K562 (cell line): ENCODE results near the gene MLH3. TPM values are rescaled to one million over a fixed set of nuclear protein-coding genes. Genes with fewer than 3 reads are reported as not detected.

Experiments used
- ATAC-seq: fragments of 200-7000 bp; cut with Tn5 transposase; 3 replicates; pipeline ENCODE4 v1.9.1; 2020; ENCODE audit warnings: moderate library complexity
- BruUV-seq: library from RNA; stranded (reverse); fragments of 400-500 nt; replicated peaks from 2 replicates; lab custom pipeline; 2021; lab: Mats Ljungman, UMichigan
- CTCF ChIA-PET: fragments of 300-600 bp; formaldehyde crosslinking; extraction: SDS; loops from one replicate; lab custom pipeline; 2021; ENCODE audit warnings: low intra/inter-chr PET ratio; lab: Yijun Ruan, JAX
- POLR2A ChIA-PET: fragments of 300-600, 350-650 bp; sonication (Branson Sonifier 250); formaldehyde crosslinking; extraction: SDS; loops from one replicate; lab custom pipeline; 2021; ENCODE audit warnings: antibody characterized with exemption, inconsistent platforms; lab: Yijun Ruan, JAX
- DNase-seq, 4 experiments: peaks; one replicate each; pipeline versions ENCODE4 v3.0.0 to v3.0.0-alpha.2; 2011 to 2018; ENCODE audit warnings: low spot score in 3 of 4, mixed read lengths in 3 of 4; ENCODE audit errors: extremely low read depth in 1 of 4
- FAIRE-seq: peaks from 2 replicates; lab custom pipeline; 2011; peaks lifted over from hg19 to GRCh38; lab: Jason Lieb, UNC
- H2AFZ ChIP-seq: 2 replicates; pipeline ENCODE4 v1.6.0; 2011; ENCODE audit warnings: low read depth, low read length, control low read depth, inconsistent platforms
- H3K27ac ChIP-seq: fragments of 200-600 bp; 3 replicates; pipeline ENCODE4 v1.8.0; 2011; ENCODE audit warnings: low read depth, mild to moderate bottlenecking, control low read depth, inconsistent platforms, low read length, moderate library complexity, mixed read lengths; ENCODE audit errors: extremely low read depth
- H3K27me3 ChIP-seq, 2 experiments: fragments of 300-600 bp in 1 of 2; 2 replicates in 1 of 2; 3 replicates in 1 of 2; pipeline versions ENCODE4 v1.6.0 to v1.8.0; 2011; ENCODE audit warnings: inconsistent platforms in 2 of 2, low read length in 2 of 2, mild to moderate bottlenecking in 1 of 2, mixed read lengths in 1 of 2, moderate library complexity in 1 of 2; ENCODE audit not compliant: control insufficient read depth in 2 of 2, insufficient read depth in 2 of 2
- H3K36me3 ChIP-seq: fragments of 300-600 bp; 3 replicates; pipeline ENCODE4 v1.8.0; 2011; ENCODE audit warnings: mild to moderate bottlenecking, low read length, inconsistent platforms; ENCODE audit not compliant: control insufficient read depth, insufficient read depth
- H3K4me1 ChIP-seq, 2 experiments: fragments of 200-600 bp in 1 of 2; replicated peaks in 1 of 2; 2 replicates in 1 of 2; 3 replicates in 1 of 2; pipeline versions ENCODE4 v1.5.1 to v1.8.0; 2011; ENCODE audit warnings: inconsistent platforms in 2 of 2, low read length in 2 of 2, mild to moderate bottlenecking in 1 of 2, mixed read lengths in 1 of 2, moderate library complexity in 1 of 2; ENCODE audit not compliant: control insufficient read depth in 2 of 2, insufficient read depth in 2 of 2
- H3K4me2 ChIP-seq: 2 replicates; pipeline ENCODE4 v1.6.1; 2011; ENCODE audit warnings: low read length, control low read depth, inconsistent platforms, mixed read lengths; ENCODE audit not compliant: insufficient read depth
- H3K4me3 ChIP-seq: fragments of 200-600 bp; sonication (generic), shearing (Covaris generic); 2 replicates; pipeline ENCODE4 v1.5.1; 2016; ENCODE audit warnings: control low read depth, inconsistent platforms
- H3K79me2 ChIP-seq: fragments of 200-600 bp; 3 replicates; pipeline ENCODE4 v1.8.0; 2011; ENCODE audit warnings: low read length, inconsistent platforms; ENCODE audit not compliant: control insufficient read depth, insufficient read depth
- H3K9ac ChIP-seq, 2 experiments: 2 replicates each; pipeline versions ENCODE4 v1.6.0 to v1.6.1; 2011; ENCODE audit warnings: low read depth in 2 of 2, low read length in 2 of 2, control low read depth in 1 of 2, inconsistent platforms in 1 of 2, mild to moderate bottlenecking in 1 of 2, mixed read lengths in 1 of 2; ENCODE audit not compliant: insufficient read depth in 1 of 2
- H3K9me1 ChIP-seq: one replicate; pipeline ENCODE4 v1.6.0; 2011; ENCODE audit warnings: inconsistent platforms, mild to moderate bottlenecking, low read length, moderate library complexity; ENCODE audit not compliant: control insufficient read depth, insufficient read depth
- H3K9me3 ChIP-seq: replicated peaks from 2 replicates; pipeline ENCODE4 v1.5.1; 2011; ENCODE audit warnings: low read depth, low read length, inconsistent platforms; ENCODE audit not compliant: control insufficient read depth, insufficient read depth
- H4K20me1 ChIP-seq: replicated peaks from 2 replicates; pipeline ENCODE4 v1.6.1; 2011; ENCODE audit warnings: low read length, inconsistent platforms, mixed read lengths; ENCODE audit not compliant: control insufficient read depth, insufficient read depth
- BCL6 ChIP-seq: fragments of 250-450 bp; sonication (Bioruptor Pico); IDR thresholded peaks from 2 replicates; pipeline ENCODE4 v1.4.0; 2020
- ELF2 ChIP-seq: fragments of 250-450 bp; sonication (Bioruptor Pico); IDR thresholded peaks from 2 replicates; pipeline ENCODE4 v1.5.0; 2021; ENCODE audit warnings: mild to moderate bottlenecking
- GTF2E2 ChIP-seq: fragments of 200-800 bp; sonication (Bioruptor generic); IDR thresholded peaks from 2 replicates; pipeline ENCODE4 v1.6.1; 2016; ENCODE audit warnings: missing genetic modification characterization, missing compliant biosample characterization
- KAT7 ChIP-seq: sonication (generic); formaldehyde crosslinking; IDR thresholded peaks from 2 replicates; pipeline ENCODE4 v1.8.0; 2022; ENCODE audit warnings: missing genetic modification reagents, mild to moderate bottlenecking, borderline replicate concordance
- KDM5B ChIP-seq: fragments of 200-600 bp; sonication (generic); IDR thresholded peaks from 2 replicates; pipeline ENCODE4 v1.6.1; 2012; ENCODE audit warnings: low read depth, mild to moderate bottlenecking, moderate library complexity, low read length, control low read depth, inconsistent platforms; ENCODE audit not compliant: insufficient replicate concordance
- MAFG ChIP-seq: fragments of 450-650 bp; conservative IDR thresholded peaks from 2 replicates; pipeline ENCODE4 v1.6.1; 2016; ENCODE audit warnings: missing genetic modification characterization, missing compliant biosample characterization
- MEF2A ChIP-seq: IDR thresholded peaks from 2 replicates; pipeline ENCODE4 v1.6.1; 2011; ENCODE audit warnings: low read depth, mild to moderate bottlenecking, low read length, moderate library complexity; ENCODE audit not compliant: control insufficient read depth
- RAD51 ChIP-seq: fragments of 450-650 bp; IDR thresholded peaks from 2 replicates; pipeline ENCODE4 v1.7.1; 2016; ENCODE audit warnings: low read depth, mild to moderate bottlenecking, borderline replicate concordance
- TEAD1 ChIP-seq, 2 experiments: fragments of 450-650 bp in 1 of 2; sonication (generic) in 1 of 2; formaldehyde crosslinking; IDR thresholded peaks; 2 replicates each; pipeline versions ENCODE4 v1.4.0 to v1.8.0; 2020 to 2022; ENCODE audit warnings: mild to moderate bottlenecking in 2 of 2, missing genetic modification reagents in 1 of 2
- WGBS: fragments of 100-300 bp; shearing (Covaris generic); methylation state at CpG from one replicate; pipeline ENCODE4 v1.1.6; 2016; ENCODE audit warnings: low coverage, mixed read lengths; ENCODE audit not compliant: insufficient coverage; ENCODE audit errors: missing lambda C conversion rate; 5-methylcytosine and 5-hydroxymethylcytosine counted together
- in situ Hi-C: fragments of 300-500 bp; cut with MboI; formaldehyde crosslinking; loops from 4 replicates; pipeline ENCODE4 v1.15.0; 2018; ENCODE audit warnings: inconsistent platforms, mixed read lengths
- intact Hi-C: fragments of 100-400 bp; cut with micrococcal nuclease; formaldehyde crosslinking; loops from 2 replicates; pipeline ENCODE4 v1.14.2; 2022
- polyA plus RNA-seq, 8 experiments: library from polyadenylated mRNA; depleted of rRNA in 4 of 8; stranded (reverse) in 5 of 8; unstranded in 3 of 8; fragments of >200 nt; fragmentation: Nextera tagmentation in 2 of 8; fragmentation: Illumina TruSeq in 1 of 8; extraction: Ambion mirVana in 2 of 8; extraction: Trizol in 1 of 8; gene quantifications; 2 replicates each; pipeline versions ENCODE4 v1.2.1 to v1.2.3, GENCODE V29; 2011 to 2014; ENCODE audit warnings: inconsistent platforms in 1 of 8, missing spikeins in 1 of 8
- total RNA-seq, 7 experiments: library from RNA; depleted of rRNA in 6 of 7; stranded (reverse); fragments of >200 nt in 6 of 7; fragmentation: Illumina TruSeq in 2 of 7; extraction: Trizol in 2 of 7; gene quantifications; 2 replicates each; pipeline versions ENCODE4 v1.2.1 to v1.2.3, GENCODE V29; 2011 to 2021; ENCODE audit warnings: low replicate concordance in 1 of 7

The MLH3 gene
- total and polyA plus RNA-seq, 9 of the 15 experiments (the other 6 are each of a cell fraction or from before 2014, with no cell fraction given): 5.9 to 15.3 (median 10.7) TPM

- H3K27ac ChIP-seq: no peak overlapping the region
- POLR2A ChIA-PET: no interaction called here
- intact Hi-C loops: no loop called here
- H3K9me3 ChIP-seq: no peaks in the 10 kb centered on the region
- no peaks in the 10 kb centered on the region for H3K9me1 ChIP-seq
- no TSS peak for BruUV-seq
- peak in 1 of 4 experiments; percentile 1 for DNase-seq
- no peaks in the 10 kb centered on the region for H3K79me2 ChIP-seq
- TF ChIP-seq MEF2A (no peak), RAD51 (no peak), GTF2E2 (no peak), MAFG (no peak), ELF2 (CRISPR knock-in tag) (no peak), TEAD1 (CRISPR knock-in tag; IDR thresholded peaks at IDR 0.05) (no peak), KAT7 (CRISPR knock-in tag) (no peak), KDM5B (no peak), BCL6 (no peak)
- TF ChIP-seq, all 486 proteins: peak for 0
- Histone ChIP-seq H2AFZ (no peak overlapping the region), H3K27me3 (no peaks in the 10 kb centered on the region), H3K36me3 (no peaks in the 10 kb centered on the region), H3K4me2 (no peak overlapping the region), H3K4me3 (no peak overlapping the region), H3K9ac (no peak overlapping the region), H4K20me1 (no peaks in the 10 kb centered on the region), H3K4me1 (peaks cover 0 to 33% of the 10 kb centered on the region in 2 experiments; a peak in 2 of 5 replicates)
- no peak for FAIRE-seq
- CTCF ChIA-PET: no interaction called here
- ATAC-seq: no peak
- 15% methylated on average over 4 of the region's 6 CpGs for WGBS
- in situ Hi-C loops: no loop called here
Measured at GRCh38 chr14:74977901-74978385, 73.3 kb downstream of the MLH3 start.
